HG02852 (cell line): Measurements from ENCODE around the gene ZNG1C.
"Not testable (repeated sequence)": the region's sequence is repeated elsewhere in the genome, so short reads cannot be mapped to it uniquely, and the experiment has no call there.

Source experiments
- ATAC-seq: cut with Tn5 transposase; IDR thresholded peaks from one replicate; pipeline ENCODE4 v1.9.1; 2021; ENCODE audit warnings: mild to moderate bottlenecking, moderate library complexity; ENCODE audit not compliant: unreplicated experiment

The ZNG1C gene

DNA sequence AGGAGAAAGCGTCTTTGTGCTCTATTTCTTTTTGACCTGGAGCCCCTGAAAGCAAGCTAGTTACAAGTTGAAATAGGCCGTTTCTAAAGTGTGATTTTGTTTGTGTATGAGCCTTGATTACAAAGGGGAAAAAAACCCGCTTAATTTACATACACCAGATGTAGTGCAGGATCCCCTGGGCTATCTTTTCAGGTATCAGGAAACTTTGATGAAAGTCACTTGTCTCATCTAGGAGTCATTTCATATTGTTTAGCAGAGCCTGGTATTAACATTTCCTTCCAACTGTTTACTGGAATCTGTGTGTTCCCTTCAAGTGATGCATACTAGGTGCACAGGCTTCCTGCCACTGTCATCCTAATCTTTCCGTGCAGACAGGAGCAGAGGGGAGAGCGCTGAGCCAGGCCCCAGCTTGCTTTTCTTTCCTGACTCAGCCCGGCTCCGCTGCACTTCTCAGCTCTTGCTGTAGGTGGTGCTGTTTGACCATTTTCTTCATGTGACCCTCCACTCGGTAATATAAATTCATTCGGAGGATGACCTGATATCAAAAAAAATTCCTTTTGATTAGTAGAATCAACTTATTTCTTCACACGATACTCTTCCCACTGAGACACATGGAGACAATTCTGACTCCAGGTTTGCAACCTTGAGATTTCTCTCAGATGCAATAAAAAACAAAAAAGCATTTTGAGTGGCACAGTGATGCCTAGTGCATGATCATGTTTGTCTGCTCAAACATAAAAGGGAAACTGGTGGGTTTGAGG, 100.7 kb downstream of the ZNG1C start:
- ATAC-seq, result peak; percentile 89

DNA sequence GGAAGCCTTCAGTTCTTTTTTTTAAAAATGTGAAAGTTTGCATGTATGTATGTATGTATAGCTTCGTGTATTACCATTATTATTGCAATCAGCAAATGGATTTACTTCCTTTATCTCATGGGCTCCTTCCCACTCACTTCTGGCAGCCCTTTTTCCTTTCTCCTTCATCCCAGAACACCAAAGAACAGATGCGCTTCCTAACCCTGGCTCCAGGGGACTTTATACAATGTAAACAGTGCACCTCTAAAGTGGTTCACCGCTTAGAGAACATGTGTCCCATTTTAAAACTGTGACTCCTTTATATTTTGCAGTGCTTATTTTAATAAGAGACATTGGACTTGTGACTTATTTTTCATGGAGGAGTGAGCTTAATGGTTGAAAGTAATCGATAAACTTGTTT, 101.5 kb downstream of the ZNG1C start:
- not testable (repeated sequence) for ATAC-seq

DNA sequence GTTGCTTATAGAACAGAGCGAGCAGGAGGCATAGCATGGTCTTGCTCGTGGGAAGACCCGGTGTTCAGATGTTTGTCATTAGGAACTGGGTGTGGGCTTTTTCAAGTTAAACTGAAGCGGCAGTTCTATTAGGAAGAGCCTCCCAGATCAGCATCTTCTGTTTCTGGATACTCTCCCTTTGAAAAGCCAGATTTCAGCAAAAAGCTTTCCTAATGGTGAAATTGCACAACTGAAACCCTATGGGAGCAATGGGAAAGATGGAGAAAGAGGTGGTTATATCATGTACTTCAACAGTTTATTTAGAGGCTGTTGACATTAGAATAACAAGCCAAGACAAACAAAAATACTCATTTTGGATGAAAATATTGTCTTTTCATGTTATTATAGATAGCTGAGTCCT, 102.2 kb downstream of the ZNG1C start:
- not testable (repeated sequence) for ATAC-seq
